Fibroblast of the conjunctiva (primary cell): Measurements from ENCODE around the gene TCL1A.
"Not testable (repeated sequence)": the region's sequence is repeated elsewhere in the genome, so short reads cannot be mapped to it uniquely, and the experiment has no call there.

Experiments used
- DNase-seq: peaks from one replicate; pipeline ENCODE4 v3.0.0-alpha.2; 2010; ENCODE audit warnings: low read depth

Gene TCL1A

GRCh38 chr14:95713596-95714371 is at the start of gene TCL1A:
Gene TCL1A (minus strand): TSS chr14:95714125. CDS start chr14:95714066, 59 bp downstream.
- no peak for DNase-seq

DNA sequence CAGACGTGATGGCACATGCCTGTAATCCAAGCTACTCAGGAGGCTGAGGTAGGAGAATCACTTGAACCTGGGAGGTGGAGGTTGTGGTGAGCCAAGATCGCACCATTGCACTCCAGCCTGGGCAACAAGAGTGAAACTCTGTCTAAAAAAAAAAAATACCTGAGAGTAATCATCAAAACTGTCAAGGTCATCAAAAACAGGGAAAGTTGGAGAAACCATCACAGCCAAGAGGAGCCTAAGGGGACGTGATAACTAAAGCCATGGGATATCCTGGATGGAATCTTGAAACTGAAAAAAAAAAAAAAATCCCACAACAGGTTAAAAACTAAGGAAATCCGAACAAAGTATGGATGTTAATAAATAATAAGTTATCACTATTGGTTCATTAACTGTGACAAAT is 49.1 kb upstream of the TCL1A start:
- DNase-seq = not testable (repeated sequence)

GRCh38 chr14:95761436-95761835 is 47.5 kb upstream of the TCL1A start:
- no peak for DNase-seq

- no peak for DNase-seq
Measured at GRCh38 chr14:95760596-95760995, 46.7 kb upstream of the TCL1A start.

DNA sequence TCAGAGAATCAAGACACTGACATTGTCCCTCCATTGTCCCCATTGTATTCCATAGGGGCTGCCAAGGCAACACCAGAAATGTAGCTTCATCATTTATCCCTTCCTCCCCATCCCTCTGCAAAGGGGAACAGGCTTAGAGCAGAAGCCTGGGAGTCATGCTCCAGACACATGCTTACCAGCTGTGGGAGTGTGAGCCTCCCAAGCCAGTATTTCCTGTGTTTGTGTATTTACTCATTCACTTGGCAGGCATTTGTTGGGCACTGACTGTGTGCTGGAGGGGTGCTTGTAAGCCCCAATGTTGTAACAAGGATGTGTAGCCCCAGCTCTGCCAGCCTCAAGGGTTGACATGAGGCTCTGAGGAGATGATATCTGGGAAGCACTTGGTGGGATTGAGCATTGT is 46.0 kb upstream of the TCL1A start:
- DNase-seq = no peak

DNA sequence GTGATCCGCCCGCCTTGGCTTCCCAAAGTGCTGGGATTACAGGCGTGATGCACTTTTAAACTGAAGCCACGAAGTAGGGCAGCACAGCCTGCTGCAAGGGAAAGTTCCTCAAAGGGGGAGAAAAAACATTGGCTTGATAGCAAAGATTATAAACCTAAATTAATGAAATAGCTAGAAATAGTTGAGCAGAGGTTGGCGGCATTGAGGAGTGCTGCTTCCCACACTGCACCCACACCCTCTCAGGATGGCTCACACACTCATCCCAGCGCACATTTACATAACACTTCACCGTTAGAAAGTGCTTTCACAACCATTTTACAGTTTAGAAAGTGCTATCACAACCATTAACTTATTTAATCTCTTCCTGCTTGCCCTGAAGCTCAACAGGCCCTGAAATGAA is 44.4 kb upstream of the TCL1A start:
- DNase-seq = no peak

DNA sequence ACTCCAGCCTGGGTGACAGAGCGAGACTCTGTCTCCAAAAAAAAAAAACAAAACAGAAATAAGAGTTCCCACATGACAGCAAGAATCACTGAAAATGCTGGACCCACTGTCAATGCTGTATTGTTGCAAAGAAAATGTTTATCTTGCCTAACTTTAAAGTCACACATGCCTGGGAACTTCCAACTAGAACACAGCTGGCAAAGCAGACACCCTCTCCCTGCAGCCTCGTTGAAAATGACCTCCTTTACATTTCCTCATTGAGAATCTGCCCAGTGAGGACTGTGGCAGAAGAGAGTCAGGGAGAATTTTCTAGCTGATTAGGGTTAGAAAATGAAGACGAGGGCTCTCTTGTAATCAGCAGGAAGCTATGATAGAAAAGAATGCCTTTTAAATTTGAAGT is 42.8 kb upstream of the TCL1A start:
- no peak for DNase-seq

DNA sequence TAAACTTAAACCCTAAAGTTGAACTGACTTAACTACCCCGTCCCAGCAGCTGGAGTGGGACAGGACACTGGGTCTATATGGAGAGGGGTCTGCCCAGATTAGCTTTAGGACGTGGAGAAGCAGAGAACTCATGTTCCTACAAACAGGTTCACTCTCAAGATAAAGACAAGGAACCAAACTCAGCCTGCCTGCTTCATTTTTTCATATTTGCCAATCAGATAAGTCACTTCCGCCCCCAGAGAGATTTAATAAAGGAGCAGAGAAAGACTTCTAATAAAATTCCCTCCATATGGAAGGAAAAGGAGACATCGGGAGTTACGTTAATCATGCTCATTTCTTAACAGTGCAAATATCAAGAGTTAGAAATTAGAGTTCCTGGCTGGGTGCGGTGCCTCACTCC is 42.2 kb upstream of the TCL1A start:
- no peak for DNase-seq

- no peak for DNase-seq
Measured at GRCh38 chr14:95741781-95742180, 27.9 kb upstream of the TCL1A start.

GRCh38 chr14:95741038-95741490 is 27.1 kb upstream of the TCL1A start:
- DNase-seq = no peak

DNA sequence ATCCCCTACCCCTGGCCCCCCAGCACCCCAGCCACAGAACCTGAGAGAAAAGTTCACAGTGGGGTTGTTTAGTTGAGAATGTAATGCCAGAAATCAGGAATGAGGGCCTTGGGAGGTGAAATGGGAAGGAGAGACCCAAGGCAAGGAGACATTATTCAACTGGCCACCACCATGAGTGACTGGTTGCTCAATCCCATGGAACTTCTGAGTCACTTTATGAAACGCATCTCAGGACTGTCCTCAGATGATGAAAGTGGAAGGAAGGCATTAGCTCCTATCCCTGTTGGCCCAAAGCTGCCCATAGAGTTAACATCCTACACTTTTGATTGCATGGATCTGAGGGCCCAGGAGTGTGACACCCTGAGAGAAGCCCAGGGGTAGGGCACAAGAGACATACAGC is 25.4 kb upstream of the TCL1A start:
- no peak for DNase-seq

DNA sequence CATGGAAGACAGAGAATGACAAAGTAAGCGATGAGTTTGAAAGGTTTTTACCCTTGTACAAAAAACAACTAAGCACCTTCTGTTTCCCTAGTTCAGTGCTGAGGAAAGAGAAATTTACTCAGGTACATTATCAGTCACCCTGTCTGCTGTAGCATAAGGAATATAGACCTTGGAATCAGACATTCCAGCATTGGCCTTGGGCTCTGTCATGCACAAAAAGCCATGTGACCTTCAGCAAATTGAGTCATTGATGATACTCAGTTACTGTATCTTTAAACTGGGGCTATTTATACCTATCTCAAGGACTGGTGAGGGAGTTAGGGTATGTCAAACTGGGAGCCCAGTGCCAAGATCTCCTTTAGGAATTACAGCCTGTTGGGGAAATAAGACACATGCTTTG is 19.3 kb upstream of the TCL1A start:
- no peak for DNase-seq

DNA sequence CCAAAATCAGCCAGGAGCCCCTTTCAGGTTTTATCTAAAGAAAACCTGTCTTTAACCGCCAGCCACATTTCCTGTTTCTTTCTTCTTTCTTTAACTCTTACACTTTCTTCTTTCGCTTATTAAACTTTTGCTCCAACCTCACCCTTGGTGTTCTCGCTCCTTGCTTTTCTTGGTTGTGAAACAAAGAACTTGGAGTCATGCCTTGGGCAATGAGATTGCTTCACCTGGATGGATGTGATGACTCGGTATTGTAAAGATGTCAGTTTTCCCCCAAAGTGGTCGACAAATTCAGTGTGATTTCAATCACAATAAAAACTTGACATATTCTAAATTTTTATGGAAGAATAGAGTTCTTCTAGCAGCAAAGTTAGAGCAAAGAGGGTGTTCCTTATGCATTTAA is 16.2 kb upstream of the TCL1A start:
- no peak for DNase-seq

DNA sequence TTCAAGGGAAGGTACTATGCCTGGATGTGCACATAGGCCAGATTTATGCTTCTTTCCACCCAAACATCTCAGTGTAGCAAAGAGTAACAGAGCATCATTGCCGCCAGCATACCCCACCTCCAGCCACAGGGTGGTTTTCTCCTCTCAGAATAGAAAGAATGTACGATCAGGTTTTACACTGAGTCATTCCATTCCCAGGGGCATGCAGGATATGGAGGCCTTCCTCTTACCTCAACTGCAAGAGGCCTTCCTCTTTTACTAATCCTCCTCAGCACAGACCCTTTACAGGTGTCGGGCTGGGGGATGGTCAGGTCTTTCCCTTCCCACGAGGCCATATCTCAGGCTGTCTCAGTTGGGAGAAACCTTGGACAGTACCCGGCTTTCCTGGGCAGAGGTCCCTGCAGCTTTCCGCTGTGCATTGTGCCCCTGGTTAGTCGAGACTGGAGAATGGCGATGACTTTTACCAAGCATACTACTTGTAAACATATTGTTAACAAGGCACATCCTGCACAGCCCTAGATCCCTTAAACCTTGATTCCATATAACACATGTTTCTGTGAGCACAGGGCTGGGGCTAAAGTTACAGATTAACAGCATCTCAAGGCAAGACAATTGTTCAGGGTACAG is 15.6 kb upstream of the TCL1A start:
- not testable (repeated sequence) for DNase-seq

DNA sequence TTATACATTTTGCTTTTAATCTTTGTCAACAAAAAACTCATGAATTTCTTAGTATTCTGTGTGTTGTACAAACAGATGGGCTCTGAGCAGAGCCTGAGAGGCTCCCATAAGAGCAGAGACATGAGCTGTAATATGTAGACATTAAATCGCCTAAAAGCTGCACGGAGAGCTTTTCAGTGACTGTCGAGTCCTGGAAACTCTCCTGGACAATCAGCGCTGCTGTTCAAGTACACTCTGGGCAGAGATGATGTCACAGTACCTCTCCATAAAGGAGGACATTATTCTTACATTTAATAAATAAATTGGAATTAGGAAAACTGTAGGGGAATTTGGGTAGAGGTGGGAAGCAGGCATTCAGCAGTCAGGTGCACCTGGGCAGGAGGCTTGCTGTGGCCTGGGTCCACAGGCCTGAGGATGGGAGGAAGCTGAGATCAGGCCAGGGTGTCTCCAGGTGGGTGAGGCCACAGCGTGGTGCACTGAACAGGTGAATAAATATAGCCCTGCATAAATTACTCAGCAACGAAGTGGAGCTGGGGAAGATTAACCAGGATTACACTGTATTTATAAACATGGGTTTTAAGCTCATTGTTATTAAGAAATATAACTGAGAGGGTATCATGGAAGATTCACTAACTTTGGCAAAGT is 13.3 kb upstream of the TCL1A start:
- DNase-seq = no peak

- no peak for DNase-seq
Measured at GRCh38 chr14:95725685-95726336, 11.9 kb upstream of the TCL1A start.

- no peak for DNase-seq
Measured at GRCh38 chr14:95722525-95723190, 8.7 kb upstream of the TCL1A start.

- DNase-seq = no peak
Measured at GRCh38 chr14:95712398-95712797, 1.5 kb downstream of the TCL1A start.

- no peak for DNase-seq
Measured at GRCh38 chr14:95711476-95712176, 2.3 kb downstream of the TCL1A start.

GRCh38 chr14:95710106-95710505 is 3.8 kb downstream of the TCL1A start:
- DNase-seq = no peak

- DNase-seq = no peak
Measured at GRCh38 chr14:95707327-95707726, 6.6 kb downstream of the TCL1A start.

- DNase-seq = no peak
Measured at GRCh38 chr14:95705518-95705917, 8.4 kb downstream of the TCL1A start.
